Activated T-helper 1 cell treated with Interleukin-2 at 50 U/mL for 16 hours (primary cell): ENCODE data around the gene KCTD18.

ENCODE experiments used
- DNase-seq: peaks from one replicate; pipeline ENCODE4 v3.0.0-alpha.2; 2020; ENCODE audit warnings: low read depth

The KCTD18 gene

GRCh38 chr2:200454927-200455801 lies 54.7 kb downstream of the KCTD18 start:
- DNase-seq: no peak

- DNase-seq: no peak
These were observed 55.9 kb downstream of the KCTD18 start for GRCh38 chr2:200453853-200454534.

- DNase-seq: no peak
These were observed 56.6 kb downstream of the KCTD18 start for GRCh38 chr2:200453142-200453852.

GRCh38 chr2:200452377-200452776 lies 57.5 kb downstream of the KCTD18 start:
- no peak for DNase-seq

GRCh38 chr2:200451511-200451910 lies 58.4 kb downstream of the KCTD18 start:
- no peak for DNase-seq

- no peak for DNase-seq
These were observed 59.6 kb downstream of the KCTD18 start for GRCh38 chr2:200450288-200450687.

- no peak for DNase-seq
These were observed 60.7 kb downstream of the KCTD18 start for GRCh38 chr2:200449149-200449548.

- no peak for DNase-seq
These were observed 61.4 kb downstream of the KCTD18 start for GRCh38 chr2:200448455-200448854.

- DNase-seq: no peak
These were observed 62.6 kb downstream of the KCTD18 start for GRCh38 chr2:200447139-200447855.

GRCh38 chr2:200446612-200447011 lies 63.3 kb downstream of the KCTD18 start:
- no peak for DNase-seq

- DNase-seq: no peak
These were observed 64.6 kb downstream of the KCTD18 start for GRCh38 chr2:200445284-200445683.

- no peak for DNase-seq
These were observed 65.3 kb downstream of the KCTD18 start for GRCh38 chr2:200444530-200444929.

- no peak for DNase-seq
These were observed 66.0 kb downstream of the KCTD18 start for GRCh38 chr2:200443916-200444315.

- DNase-seq: no peak
These were observed 66.5 kb downstream of the KCTD18 start for GRCh38 chr2:200443376-200443775.

GRCh38 chr2:200442471-200442870 lies 67.4 kb downstream of the KCTD18 start:
- no peak for DNase-seq

- DNase-seq: no peak
These were observed 69.9 kb downstream of the KCTD18 start for GRCh38 chr2:200439981-200440380.
